Stimulated activated CD4-positive, alpha-beta T cell treated with anti-CD3 and anti-CD28 coated beads, Interleukin-2, amount 100 ng/mL, for 48 hours (primary cell): ENCODE measurements around the gene PLXDC2.

Experiments used
- DNase-seq, 2 donors: peaks; one replicate each; pipeline ENCODE4 v3.0.0-alpha.2; 2020

Gene PLXDC2

GRCh38 chr10:19915816-19916215 is 99.6 kb downstream of the PLXDC2 start:
- no peak for DNase-seq

- DNase-seq = no peak
These were observed 101.7 kb downstream of the PLXDC2 start for GRCh38 chr10:19917751-19918478.

GRCh38 chr10:19918794-19919193 is 102.6 kb downstream of the PLXDC2 start:
- DNase-seq = no peak

- DNase-seq = no peak
These were observed 103.4 kb downstream of the PLXDC2 start for GRCh38 chr10:19919671-19920070.

- DNase-seq = no peak
These were observed 104.0 kb downstream of the PLXDC2 start for GRCh38 chr10:19920075-19920726.

GRCh38 chr10:19921300-19922140 is 105.3 kb downstream of the PLXDC2 start:
- DNase-seq = no peak

GRCh38 chr10:19922236-19922963 is 106.2 kb downstream of the PLXDC2 start:
- DNase-seq = no peak

GRCh38 chr10:19925064-19925463 is 108.8 kb downstream of the PLXDC2 start:
- DNase-seq = no peak

- DNase-seq = no peak
These were observed 112.7 kb downstream of the PLXDC2 start for GRCh38 chr10:19928936-19929335.

GRCh38 chr10:19929506-19930140 is 113.4 kb downstream of the PLXDC2 start:
- no peak for DNase-seq

- no peak for DNase-seq
These were observed 115.0 kb downstream of the PLXDC2 start for GRCh38 chr10:19930936-19931893.

GRCh38 chr10:19931894-19932590 is 115.8 kb downstream of the PLXDC2 start:
- DNase-seq = no peak

GRCh38 chr10:19932806-19933371 is 116.7 kb downstream of the PLXDC2 start:
- DNase-seq = no peak

GRCh38 chr10:19933772-19934171 is 117.5 kb downstream of the PLXDC2 start:
- no peak for DNase-seq

GRCh38 chr10:19935176-19935575 is 118.9 kb downstream of the PLXDC2 start:
- DNase-seq = no peak

GRCh38 chr10:19936289-19936688 is 120.1 kb downstream of the PLXDC2 start:
- no peak for DNase-seq

- DNase-seq = no peak
These were observed 121.8 kb downstream of the PLXDC2 start for GRCh38 chr10:19937989-19938388.

- no peak for DNase-seq
These were observed 125.1 kb downstream of the PLXDC2 start for GRCh38 chr10:19941206-19941880.

- no peak for DNase-seq
These were observed 128.9 kb downstream of the PLXDC2 start for GRCh38 chr10:19944911-19945663.
